Femur (tissue), 1 donor: ENCODE results near the gene VNN1.
"Not testable (repeated sequence)": the region's sequence is repeated elsewhere in the genome, so short reads cannot be mapped to it uniquely, and the experiment has no call there.

Source experiments
- DNase-seq: peaks from one replicate; pipeline ENCODE4 v3.0.0-alpha.2; 2017

VNN1 gene

DNA sequence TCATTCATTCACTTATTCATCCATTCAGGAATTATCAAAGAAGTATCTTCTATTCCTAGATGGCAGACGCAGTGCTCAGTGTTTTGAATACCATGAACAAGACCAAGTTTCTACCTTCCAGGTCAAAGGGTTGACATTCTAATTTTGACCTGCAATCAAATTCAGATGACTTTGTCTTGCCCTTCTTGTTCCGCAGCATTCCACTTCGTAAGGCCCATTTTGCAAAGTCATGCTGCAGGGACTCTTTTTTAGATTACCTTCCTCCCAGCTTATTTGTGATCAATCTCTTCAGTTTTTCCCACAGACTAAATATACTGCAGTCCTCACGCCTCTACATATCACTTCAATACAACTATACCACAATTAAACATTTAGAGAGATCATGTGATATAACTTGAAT lies 47.7 kb downstream of the VNN1 start:
- DNase-seq = no peak

DNA sequence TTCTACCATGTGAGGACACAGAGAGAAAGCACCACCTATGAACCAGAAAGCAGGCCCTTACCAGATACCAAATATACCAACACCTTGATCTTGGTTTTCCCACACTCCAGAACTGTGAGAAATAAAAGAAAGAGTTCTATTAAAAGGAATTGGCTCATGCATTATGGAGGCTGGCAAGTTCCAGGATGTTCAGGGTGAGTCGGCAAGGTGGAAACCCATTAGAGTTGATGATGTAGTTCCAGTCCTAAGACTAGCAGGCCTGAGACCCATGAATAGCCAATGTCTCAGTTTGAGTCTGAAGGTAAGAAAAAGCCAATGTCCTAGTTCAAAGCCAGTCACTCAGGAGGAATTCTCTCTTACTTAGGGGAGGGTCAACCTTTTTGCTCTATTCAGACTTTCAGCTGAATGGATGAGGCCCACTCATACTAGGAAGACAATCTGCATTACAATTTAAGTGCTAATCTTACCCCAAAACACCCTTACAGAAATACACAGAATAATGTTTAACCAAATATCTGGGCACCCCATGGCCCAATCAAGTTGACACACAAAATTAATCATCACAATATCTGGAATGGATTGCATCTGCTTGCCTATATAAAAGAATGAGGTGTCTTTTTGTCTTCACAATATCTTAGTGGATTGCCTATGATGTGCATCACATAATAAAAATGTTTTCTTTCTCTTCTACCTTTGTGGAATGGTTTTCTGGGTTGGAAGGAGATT lies 49.4 kb downstream of the VNN1 start:
- DNase-seq = no peak

DNA sequence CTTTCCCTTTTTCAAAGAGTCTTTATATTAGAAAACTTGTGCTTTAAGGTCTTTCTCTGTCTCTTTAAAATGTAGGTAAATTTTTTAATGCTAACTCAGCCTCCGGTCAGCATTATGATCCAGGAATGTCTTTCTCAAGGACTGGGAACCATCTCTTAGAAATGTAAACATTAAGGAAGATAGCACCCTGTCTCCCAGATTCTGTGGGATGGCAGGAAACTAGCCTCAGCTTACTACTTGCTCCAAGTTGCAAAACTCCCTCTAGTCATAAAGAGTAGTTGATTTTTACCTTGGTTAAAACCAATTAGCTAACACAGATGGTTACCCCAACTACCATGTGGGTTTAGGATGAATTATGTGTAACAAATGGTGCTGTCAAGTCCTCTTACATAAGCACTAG lies 50.2 kb downstream of the VNN1 start:
- no peak for DNase-seq

DNA sequence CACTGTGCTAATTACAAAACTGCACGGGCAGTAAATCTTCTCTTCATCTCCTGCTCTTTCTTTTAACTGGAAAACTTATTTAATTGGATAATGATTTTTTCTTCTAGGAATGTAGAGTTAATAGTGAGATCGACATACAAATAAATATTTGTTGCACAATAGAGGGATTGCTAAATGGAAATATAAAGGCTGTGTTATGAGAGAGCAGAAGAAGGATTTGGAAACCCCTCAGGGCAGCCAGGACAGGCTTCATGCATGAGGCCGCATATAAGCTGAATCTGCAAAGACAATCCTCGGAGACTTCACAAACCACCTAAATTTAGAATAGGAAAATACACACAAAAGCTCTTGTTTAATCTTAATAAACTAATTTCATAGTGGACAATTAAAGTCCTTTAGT lies 51.9 kb downstream of the VNN1 start:
- DNase-seq = no peak

DNA sequence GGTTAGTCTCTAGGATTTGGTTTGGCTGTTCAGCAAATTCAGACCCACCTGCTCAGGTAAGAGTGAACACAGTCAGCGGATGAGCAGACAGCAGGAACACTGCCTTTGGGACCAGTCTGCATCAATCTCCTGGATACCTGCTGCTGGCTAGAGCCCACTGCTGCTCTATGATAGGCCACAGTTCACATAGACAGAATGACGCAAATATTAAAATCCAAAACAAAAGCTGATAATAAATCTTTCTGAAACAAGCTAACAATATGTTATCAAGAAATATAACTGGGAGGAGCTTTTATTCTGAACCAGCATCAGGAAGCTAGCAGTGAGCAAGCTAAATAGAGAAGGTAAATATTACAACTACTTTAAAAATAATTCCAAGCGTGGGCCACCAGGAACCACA lies 54.8 kb downstream of the VNN1 start, which contains the start of gene TAAR1:
TSS of gene TAAR1 (minus strand) at position 101 of the 400 bp plus-strand sequence. CDS start 13,179 bp downstream, outside the sequence.
- DNase-seq = no peak

DNA sequence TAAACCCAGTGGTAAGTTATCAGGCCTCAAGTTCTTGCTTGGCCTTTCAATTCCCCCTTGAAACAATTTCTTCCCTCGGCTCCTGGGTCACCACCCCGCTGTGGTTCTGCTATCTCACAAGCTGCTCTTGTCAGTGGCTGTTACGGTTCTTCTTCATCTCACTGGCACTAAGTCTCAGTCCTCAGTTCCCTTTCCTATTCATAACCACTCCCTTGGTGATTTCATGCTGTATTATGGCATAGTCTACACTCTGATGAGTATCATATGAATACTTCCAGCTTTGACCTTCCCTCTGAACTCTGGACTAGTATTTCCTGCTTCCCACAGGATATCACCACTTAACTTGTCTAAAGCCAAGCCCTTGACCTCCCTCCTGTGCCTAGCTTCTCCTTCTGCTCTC lies 62.8 kb downstream of the VNN1 start:
- DNase-seq = no peak

DNA sequence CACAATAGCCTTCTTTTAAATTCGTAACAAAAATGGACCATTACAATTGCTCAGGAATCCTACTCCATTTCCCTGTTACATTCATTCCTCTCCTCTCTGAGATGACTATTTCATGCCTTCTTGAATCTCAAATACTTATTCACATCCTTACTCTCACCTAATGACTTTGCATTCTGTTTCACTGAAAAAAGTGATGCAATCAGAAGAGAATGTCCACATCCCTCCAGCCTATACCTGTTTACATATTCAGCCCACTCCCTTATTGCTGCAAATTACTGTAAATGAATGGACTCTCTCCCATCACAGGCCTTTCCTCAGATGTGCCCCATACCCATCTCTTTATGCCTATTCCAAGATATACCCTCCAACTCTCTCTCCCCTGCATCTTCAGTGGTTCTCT lies 63.4 kb downstream of the VNN1 start:
- DNase-seq = no peak

DNA sequence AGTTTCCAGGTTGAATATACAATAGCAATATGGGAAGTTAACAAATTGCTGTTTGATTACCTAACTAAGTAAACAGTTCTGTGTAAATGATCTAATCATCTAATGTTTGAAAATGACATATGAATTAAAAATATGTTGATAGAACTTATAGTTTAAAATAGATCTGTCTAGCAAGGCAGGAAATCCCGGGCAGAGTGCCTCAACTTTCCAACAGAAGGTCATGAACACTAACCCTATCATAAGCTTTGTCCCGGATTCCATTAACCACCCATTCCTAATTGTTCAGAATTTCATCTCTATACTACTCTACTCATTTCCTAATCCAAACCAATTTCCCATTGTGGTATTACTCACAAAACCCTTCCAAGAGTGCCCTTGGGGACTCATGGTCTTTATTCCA lies 65.0 kb downstream of the VNN1 start:
- no peak for DNase-seq

DNA sequence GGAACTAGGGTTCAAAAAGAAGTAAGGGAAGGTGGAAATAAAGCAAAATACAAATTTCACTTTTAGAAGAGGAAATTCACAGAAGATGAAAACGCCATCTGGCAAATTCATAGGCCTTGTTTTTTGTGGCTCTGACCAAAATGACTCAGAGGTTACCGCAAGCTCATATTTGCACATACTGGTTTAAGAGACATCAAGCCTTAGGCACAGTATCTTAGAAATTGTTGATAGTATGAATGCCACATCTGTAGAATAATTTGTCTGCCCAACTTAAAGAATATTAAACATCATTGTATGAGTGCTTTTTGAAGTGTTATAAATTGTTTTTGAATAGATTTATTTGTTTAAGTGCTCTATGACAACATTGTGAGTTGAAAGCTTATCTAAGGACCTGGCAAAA lies 65.5 kb downstream of the VNN1 start:
- no peak for DNase-seq

DNA sequence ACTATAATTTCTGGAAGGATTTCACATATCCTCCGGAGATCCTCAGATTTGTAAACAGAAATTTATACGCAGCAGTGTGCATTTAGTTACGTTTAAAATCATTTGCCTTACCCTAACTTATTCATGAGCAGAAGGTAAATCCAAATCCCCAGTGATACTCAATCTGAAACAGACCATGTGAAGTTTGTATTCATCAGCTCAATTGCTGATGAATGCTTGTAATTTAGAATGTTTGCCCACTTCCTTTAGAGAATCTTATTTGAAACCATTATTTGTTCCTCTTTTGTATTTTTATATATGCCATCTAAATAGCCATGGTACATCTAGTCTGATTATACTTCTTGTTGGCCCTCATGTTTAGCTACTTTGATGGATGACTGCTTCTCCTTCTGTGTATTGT lies 70.3 kb downstream of the VNN1 start:
- DNase-seq = no peak

DNA sequence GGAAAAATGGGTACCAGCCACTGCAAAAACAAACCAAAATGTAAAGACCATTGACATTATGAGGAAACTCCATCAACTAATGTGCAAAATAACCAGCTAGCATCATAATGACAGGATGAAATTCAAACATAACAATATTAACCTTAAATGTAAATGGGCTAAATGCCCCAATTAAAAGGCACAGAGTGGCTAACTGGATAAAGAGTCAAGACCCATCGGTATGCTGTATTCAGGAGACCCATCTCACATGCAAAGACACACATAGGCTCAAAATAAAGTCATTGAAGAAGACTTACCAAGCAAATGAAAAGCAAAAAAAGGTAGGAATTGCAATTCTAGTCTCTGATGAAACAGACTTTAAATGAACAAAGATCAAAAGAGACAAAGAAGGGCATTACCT lies 76.7 kb downstream of the VNN1 start:
- DNase-seq = not testable (repeated sequence)

DNA sequence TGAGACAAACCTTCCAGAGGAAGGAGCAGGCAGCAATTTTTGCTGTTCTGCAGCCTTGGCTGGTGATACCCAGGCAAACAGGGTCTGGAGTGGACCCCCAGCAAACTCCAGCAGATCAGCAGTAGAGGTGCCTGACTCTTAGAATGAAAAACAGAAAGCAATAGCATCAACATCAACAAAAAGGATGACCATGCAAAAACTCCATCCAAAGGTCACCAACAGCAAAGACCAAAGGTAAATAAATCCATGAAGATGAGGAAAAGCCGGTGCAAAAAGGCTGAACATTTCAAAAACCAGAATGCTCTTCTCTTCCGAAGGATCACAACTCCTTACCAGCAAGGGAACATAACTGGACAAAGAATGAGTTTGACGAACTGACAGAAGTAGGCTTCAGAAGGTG lies 77.9 kb downstream of the VNN1 start:
- DNase-seq = not testable (repeated sequence)

DNA sequence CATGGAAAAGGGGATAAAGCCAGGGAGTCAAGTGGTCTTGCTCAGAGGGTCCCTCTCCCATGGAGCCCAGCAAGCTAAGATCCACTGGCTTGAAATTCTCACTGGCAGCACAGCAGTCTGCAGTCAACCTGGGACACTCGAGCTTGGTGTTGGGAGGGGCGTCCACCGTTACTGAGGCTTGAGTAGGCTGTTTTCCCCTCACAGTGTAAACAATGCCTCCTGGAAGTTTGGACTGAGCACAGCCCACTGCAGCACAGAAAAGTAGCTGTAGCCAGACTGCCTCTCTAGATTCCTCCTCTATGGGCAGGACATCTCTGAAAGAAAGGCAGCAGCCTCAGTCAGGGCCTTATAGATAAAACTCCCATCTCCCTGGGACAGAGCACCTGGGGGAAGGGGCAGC lies 78.6 kb downstream of the VNN1 start:
- DNase-seq = not testable (repeated sequence)

DNA sequence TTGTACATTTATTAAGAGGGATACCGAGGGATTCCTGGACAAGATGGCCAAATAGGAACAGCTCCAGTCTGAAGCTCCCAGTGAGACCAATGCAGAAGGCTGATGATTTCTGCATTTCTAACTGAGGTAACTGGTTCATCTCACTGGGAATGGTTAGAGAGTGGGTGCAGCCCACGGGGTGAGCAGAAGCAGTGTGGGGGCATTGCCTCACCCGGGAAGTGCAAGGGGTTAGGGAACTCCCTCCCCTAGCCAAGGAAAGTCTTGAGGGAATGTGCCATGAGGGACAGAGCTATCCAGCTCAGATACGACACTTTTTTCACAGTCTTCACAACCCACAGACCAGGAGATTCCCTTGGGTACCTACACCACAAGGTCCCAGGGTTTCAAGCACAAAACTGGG lies 79.1 kb downstream of the VNN1 start:
- DNase-seq = no peak

DNA sequence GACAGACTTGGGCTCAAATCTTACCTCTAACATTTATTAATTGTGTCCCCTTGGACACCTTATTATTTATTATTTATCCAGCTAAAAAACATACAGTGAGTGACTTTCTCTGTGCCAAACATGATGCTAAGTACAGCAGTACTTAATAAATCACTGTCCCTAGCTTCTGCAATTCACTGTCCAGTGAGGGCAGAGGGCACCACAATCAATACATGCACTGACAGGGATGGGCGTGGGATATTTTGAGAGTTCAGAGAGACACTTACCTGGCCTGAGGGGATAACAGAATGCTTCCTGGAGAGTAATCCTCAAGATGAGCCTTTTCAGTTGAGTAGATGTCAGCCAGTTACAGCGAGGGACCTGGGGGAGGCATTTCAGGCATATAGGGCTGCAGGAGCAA lies 80.5 kb downstream of the VNN1 start:
- DNase-seq = no peak
